GM19397 (cell line): ENCODE results near the gene PRC1.
"Not testable (repeated sequence)": the region's sequence is repeated elsewhere in the genome, so short reads cannot be mapped to it uniquely, and the experiment has no call there.

ENCODE experiments used
- ATAC-seq: cut with Tn5 transposase; IDR thresholded peaks from one replicate; pipeline ENCODE4 v1.9.1; 2021; ENCODE audit warnings: mild to moderate bottlenecking, moderate library complexity; ENCODE audit not compliant: unreplicated experiment

Gene PRC1

GRCh38 chr15:90934256-90934948 lies 59.9 kb downstream of the PRC1 start:
- no peak for ATAC-seq

- no peak for ATAC-seq
Observed at GRCh38 chr15:90933301-90933700, 61.0 kb downstream of the PRC1 start.

GRCh38 chr15:90932660-90932991 lies 61.7 kb downstream of the PRC1 start:
- no peak for ATAC-seq

GRCh38 chr15:90931828-90932659 lies 62.3 kb downstream of the PRC1 start, which contains the start of gene HDDC3:
HDDC3 (minus strand) TSS chr15:90932549; CDS start chr15:90932540, 9 bp downstream.
- ATAC-seq = peak; percentile 40

- ATAC-seq = no peak
Observed at GRCh38 chr15:90931575-90931827, 62.8 kb downstream of the PRC1 start.

GRCh38 chr15:90930861-90931574 lies 63.3 kb downstream of the PRC1 start:
- ATAC-seq = no peak

- ATAC-seq = no peak
Observed at GRCh38 chr15:90929246-90930019, 64.9 kb downstream of the PRC1 start.

GRCh38 chr15:90928106-90928505 lies 66.2 kb downstream of the PRC1 start:
- ATAC-seq = not testable (repeated sequence)

- not testable (repeated sequence) for ATAC-seq
Observed at GRCh38 chr15:90926766-90927165, 67.6 kb downstream of the PRC1 start.

GRCh38 chr15:90924375-90924774 lies 70.0 kb downstream of the PRC1 start:
- ATAC-seq = no peak

GRCh38 chr15:90922712-90923322 lies 71.5 kb downstream of the PRC1 start:
- ATAC-seq = peak; percentile 85

- no peak for ATAC-seq
Observed at GRCh38 chr15:90921887-90922286, 72.4 kb downstream of the PRC1 start.

GRCh38 chr15:90918835-90919234 lies 75.5 kb downstream of the PRC1 start:
- ATAC-seq = no peak

- ATAC-seq = no peak
Observed at GRCh38 chr15:90918034-90918788, 76.1 kb downstream of the PRC1 start.

- ATAC-seq = no peak
Observed at GRCh38 chr15:90917569-90917968, 76.8 kb downstream of the PRC1 start.

GRCh38 chr15:90916461-90916860 lies 77.9 kb downstream of the PRC1 start:
- ATAC-seq = no peak
